GM21526 (cell line): ENCODE measurements around the gene FBN3.
"Not testable (repeated sequence)": the region's sequence is repeated elsewhere in the genome, so short reads cannot be mapped to it uniquely, and the experiment has no call there.

Experiments
- ATAC-seq: cut with Tn5 transposase; IDR thresholded peaks from one replicate; pipeline ENCODE4 v1.9.1; 2021; ENCODE audit warnings: moderate library complexity; ENCODE audit not compliant: unreplicated experiment, low FRiP score

Gene FBN3

DNA sequence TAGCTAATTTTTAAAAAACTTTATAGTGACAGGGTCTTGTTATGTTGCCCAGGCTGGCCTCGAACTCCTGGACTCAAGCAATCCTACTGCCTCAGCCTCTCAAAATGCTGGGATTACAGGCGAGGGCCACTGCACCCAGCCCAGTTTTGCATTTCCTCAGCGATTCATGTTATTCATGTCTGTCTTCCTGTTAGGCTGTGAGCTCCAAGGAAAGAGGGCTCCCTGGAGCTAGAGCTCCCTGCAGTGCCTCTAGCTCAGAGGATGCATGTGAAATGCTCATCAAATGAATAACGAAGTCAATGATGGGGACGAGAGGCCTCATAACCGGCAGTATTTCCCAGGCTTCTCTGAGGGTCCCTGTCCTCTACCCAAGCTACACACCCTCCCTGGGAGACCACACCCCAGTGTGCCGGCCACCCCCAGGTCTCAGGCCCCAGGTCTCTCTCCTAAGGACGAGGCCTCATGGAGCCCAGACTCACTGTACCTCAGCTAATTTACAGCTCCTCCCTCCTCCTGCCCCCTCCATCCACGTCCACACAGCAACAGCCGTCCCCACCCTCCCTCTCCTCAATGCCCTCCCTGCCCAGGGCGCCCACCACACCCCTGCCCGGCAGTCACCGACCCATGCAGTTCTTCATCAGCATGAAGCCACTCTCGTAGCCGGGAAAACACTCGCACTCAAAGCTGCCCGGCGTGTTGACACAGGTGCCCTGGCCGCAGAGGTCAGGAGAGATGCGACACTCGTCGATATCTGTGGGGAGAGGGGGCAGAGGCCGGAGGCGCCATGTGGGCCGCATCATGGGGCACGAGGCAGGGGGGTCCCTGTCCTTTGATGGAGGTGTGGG lies 28.5 kb downstream of the FBN3 start:
- ATAC-seq = no peak

DNA sequence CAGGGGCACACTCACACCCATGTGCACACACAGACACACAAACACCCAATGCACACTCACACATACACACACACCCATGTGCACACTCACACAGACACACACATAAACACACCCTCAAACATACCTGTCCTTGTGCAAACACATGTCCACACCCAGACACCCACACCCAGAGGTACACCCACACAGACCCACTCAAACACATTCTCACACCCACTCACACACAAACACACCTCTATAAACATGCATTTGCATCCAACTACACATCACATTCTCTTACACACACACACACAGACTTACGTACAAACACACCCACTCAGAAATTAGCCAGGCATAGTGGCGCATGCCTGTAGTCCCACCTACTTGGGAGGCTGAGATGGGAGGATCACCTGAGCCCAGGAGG lies 31.4 kb downstream of the FBN3 start:
- no peak for ATAC-seq

DNA sequence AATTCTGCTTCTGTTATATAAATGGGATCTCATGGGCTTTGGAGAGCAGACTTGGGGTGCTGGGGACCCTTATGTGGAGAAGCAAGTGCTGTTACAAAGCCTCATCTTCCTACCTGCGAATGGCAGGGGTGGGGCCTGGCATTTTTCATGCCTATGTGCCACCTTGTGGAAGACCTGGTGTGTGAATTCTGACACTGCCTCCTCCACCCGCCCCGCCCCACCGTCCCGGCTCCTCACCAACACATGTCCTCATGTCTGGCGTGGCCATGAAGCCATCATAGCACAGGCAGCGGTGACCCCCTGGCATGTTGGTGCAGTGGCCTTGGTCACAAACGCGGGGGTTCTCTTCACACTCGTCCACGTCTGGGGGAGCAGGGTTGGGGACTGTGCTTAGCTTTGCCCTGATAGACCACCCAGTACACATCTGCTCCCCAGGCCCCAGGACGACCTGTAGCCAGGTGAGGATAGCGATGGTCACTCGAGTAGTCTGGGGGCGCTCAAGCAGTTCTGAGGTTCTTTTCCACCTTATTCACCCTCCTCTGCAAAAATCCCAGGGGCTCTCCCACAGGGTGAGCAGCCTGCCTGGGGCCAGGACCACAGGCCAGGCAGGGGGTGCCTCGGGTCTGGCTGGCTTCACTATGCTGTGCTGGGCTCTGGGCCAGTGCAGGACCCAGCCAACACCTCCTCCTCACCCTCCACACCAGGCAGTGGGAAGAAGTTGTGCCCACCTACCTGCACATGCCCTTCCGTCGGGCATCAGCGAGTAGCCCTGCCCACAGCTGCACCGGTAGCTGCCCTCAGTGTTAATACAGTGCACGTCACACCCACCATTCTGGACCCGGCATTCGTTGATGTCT lies 32.7 kb downstream of the FBN3 start:
- no peak for ATAC-seq

DNA sequence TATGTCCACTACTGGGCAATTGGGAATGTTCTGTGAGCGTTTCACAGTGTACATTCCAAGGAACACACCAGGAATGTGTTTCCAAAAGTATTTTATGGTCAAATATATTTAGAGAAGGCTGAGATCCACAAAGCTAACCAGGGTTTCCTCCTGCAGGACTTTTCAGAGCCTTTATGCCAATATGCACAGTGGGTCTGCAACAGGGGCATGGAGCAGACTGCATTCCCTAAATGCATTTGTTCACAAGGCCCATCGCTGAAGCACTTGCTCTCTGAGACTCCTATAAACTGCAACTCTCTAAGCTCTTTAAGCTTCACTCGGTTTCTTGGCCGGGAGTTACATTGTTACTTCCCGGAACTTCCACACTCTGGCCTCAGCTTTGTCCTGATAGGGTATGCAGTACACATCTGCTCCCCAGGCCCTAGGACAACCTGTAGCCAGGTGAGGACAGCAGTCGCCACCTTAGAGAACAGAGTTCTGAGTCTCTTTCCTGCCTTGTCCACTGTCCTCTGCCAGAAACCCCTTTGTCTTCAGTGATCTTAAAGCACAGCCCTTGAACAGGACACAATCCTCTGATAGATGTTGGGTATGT lies 33.5 kb downstream of the FBN3 start:
- ATAC-seq = no peak

DNA sequence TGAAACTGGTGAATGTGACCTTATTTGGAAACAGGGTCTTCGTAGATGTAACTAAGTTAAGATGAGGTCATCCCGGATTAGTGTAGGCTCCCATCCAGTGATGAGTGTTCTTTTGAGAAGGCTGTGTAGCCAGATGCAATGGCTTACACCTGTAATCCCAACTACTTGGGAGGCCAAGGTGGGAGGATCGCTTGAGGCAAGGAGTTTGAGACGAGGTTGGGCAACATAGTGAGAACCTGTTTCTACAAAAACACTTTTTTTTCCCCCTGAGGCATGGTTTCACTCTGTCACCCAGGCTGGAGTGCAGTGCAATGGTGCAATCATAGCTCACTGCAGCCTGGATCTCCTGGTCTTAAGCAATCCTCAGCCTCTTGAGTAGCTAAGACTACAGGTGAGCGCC lies 36.4 kb downstream of the FBN3 start:
- no peak for ATAC-seq

DNA sequence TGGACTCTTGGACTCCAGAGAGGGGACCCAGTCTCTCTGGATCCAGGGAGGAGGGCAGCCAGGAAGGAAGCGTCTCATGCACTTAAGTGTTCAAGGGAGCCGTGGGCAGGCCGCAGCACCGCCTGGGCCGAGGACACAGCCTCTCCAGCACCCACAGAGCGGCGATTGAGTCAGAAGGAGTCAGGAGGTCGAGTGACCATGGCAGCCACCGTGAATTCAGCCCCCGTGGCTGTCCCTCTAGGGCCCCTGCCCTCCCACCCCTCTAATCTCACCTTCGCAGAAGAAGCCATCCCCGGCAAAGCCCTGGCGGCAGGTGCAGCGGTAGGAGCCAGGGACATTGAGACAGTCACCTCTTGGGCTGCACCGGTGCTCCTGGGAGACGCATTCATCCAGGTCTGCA lies 38.0 kb downstream of the FBN3 start:
- no peak for ATAC-seq

DNA sequence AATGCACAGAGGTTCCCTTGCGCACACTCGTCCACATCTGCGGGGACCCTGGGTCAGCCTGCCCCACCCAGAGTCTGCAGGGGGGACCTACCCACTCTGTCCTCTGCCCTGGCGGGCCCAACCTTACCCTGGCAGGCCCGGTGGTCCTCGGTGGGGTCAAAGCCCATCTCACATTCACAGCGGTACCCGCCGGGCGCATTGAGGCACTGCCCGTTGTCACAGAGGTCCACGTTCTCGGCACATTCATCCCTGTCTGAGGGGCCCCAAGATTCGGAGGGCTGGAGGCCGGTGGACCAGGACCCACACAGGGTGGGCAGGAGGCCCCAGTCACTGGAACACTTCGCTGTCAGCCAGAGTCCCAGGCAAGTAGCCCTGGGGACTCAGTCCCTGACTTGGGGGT lies 38.5 kb downstream of the FBN3 start:
- no peak for ATAC-seq

DNA sequence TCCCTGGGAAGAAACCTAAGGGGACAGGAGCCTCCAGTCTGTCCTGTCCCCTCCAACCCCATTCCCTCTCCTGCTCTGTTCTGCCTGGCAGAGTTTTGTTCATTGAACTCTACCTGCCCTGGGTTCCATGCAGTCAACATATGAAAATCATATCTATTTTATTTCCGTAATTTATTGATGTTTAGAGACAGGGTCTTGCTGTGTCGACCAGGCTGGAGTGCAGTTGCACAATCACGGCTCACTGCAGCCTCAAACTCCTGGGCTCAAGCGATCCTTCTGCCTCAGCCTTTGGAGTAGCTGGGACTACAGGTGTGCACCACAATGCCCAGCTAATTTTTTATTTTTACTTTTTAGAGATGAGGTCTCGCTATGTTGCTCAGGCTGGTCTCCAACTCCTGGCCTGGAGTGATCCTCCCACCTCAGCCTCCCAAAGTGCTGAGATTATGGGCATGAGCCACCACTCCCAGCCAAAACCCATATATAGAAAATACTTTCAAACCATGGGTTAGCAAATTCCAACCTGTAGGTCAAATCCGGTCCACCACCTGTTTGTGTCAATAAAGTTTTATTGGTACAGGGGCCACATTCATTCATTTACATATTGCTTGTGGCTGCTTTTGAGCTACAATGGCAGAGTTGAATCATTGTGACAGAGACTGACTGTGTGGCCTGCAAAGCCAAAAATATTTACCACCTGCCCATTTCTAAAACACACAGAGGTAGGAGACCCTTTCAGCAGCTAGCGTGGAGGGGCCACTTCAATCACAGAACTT lies 39.3 kb downstream of the FBN3 start:
- no peak for ATAC-seq

DNA sequence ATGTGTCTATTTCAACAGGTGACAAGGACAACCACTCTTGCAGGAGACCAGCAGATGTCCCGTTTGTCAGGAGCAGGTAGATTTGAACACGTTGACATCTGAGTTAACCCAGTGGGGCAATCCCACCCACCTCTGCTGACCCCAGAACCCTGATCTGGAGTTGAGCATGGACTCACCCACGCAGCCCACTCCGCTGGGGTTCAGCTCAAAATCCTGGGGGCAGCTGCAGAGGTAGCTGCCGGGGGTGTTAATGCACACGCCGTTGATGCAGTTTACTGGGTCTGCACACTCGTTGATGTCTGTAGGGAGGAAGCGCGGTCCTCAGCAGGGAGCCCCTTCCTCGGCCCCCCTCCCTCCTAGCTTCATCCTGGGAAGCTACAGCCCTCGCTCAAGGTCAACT lies 39.9 kb downstream of the FBN3 start:
- ATAC-seq = no peak

DNA sequence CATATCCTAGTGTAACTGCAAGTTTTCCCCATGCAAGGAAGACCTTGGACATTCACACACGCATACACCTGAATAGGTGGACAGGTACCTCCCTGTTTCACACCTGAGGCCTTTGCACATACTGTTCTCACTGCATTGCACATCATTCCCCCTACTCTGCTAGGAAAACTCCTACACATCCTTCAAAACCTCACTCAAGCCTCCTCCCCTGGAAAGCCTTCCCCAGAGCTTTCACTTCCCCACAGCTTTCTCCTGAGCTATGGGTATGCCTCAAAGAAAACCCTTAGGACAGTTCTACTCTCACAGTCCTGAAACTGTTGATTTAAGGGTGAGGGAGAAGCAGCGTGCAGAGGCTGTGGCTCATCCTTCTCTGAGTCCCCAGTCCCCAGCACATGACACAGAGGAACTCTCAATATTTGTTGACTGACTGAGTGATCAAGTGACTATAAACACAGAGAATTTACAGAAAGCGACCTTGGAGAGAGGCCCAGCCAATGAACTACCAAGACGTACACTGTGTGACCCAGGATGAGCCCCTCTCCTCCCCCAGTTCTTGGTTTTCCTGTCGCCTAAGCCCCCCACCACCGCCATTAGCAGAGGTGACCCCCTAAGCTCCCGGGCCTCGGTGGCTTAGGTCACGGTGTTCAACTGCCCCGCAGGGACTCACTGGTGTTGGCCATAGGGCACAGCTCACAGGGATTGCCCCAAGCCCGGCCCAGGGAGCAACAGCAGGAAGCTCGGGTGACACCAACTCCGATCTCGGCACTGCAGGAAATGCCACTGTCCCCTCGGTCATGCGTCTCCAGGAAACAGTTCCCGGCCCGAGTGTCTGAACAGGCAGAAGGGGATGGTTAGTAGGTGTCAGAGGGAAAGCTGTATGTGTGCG lies 40.6 kb downstream of the FBN3 start:
- no peak for ATAC-seq

DNA sequence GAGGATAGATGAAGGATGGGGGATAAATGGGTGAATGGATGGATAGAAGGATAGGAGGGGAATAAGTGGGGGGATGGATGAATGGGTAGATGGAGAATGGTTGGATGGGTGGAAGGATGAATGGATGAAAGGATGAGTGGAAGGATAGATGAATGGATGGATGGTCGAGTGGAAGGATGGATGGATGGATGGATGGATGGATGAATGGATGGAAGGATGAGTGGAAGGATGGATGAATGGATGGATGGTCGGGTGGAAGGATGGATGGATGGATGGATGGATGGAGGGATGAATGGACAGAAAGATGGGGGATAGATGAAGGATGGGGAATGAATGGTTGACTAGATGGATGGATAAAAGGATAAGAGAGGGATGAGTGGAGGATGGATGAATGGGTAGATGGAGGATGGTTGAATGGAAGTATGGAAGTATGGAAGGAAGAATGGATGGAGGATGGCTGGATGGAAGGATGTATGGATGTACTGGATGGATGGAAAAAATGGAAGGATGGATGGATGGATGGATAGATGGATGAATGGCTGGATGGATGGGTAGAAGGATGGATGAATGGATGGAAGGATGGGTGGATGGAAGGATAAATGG lies 42.0 kb downstream of the FBN3 start:
- ATAC-seq = no peak

DNA sequence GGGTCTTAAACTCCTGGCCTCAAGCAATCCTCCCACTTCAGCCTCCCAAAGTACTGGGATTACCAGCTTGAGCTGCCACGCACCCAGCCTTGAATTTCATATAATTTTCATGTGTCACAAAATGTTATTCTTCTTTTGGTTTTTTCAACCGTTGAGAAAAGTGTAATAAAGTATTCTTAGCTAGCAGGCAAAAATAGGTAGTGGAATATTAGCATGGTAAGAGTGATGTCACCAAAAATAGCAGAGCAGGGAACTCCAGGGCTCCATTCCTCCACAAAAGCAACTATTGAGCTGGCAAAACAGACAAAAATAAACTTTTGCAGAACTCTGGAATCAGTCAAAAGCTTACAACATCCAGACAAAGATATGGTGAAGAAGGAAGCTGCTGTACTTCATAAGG lies 43.9 kb downstream of the FBN3 start:
- ATAC-seq = no peak

DNA sequence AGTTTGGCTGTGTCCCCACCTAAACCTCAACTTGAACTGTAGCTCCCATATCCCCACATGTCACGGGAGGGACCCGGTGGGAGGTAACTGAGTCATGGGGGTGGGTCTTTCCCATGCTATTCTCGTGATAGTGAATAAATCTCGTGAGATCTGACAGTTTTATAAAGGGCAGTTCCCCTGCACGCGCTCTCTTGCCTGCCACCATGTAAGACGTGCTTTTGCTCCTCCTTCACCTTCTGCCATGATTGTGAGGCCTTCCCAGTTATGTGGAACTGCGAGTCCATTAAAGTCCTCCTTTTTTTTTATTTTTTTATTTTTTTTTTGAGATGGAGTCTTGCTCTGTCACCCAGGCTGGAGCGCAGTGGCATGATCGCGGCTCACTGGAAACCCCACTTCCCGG lies 47.5 kb downstream of the FBN3 start:
- ATAC-seq = not testable (repeated sequence)

DNA sequence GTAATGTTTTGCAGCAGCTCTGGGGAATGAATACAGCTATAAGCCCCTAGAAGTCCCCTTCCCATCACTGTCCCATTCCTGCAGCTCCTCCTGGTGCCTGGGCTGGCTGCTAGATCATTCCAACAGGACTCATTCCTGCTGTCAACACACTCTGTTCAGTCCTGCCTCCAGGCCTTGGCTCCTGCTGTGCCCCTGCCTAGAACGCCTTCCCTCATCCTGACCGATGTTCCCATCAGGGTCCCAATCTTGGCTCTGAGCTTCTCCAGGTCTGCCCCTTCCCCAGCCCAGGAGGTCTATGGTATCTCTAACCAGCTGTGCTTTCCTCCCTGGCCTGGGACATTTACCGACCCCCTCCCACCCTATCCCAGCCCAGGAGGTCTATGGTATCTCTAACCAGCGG lies 48.1 kb downstream of the FBN3 start:
- ATAC-seq = no peak

DNA sequence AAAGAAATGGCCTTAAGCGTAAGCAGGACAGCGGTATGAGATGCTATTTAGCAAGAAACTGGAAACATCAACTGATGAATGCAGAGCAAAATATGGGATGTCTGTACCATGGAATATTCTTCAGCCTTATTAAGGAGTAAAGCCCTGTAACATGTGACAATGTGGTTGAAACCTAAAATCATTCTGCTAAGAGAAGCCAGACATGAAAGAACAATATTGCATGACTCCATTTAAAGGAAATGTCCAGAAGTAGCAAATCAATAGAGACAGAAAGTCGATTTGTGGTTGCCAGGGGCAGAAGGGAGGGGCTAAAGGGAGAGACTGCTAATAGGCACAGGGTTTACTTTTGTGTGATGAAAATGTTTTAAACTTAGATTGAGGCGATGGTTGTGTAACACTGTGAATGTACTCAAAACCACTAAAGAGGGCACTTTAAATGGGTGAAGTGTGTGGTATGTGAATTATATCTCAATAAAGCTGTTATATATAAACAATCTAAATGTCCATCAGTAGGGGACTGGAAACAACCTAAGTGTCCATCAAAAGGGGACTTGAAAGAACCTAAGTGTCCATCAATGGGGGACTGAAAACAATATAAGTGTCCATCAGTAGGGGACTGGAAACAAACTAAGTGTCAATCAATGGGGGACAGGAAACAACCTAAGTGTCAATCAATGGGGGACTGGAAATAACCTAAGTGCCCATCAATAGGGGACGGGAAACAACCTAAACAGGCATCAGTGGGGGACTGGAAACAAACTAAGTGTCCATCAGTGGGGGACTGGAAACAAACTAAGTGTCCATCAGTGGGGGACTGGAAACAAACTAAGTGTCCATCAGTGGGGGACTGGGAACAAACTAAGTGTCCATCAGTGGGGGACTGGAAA lies 51.5 kb downstream of the FBN3 start:
- no peak for ATAC-seq

DNA sequence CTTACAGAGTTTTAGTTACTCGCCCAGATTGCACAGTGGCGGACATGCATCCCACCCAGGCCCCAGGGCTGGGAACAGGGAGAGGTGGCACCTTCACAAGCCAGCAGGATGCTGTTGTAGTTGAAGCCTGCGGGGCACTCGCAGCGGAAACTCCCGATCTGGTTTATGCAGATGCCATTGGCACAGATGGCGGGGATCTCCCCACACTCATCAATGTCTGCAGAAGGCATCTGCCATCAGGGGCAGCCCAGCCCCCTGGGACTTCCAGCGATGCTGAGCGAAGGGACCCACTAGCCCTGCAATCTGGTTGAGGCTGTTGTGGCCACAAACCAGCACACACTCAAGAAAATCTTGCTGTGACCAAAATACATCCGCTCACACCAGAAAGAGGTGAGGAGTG lies 52.2 kb downstream of the FBN3 start:
- no peak for ATAC-seq

DNA sequence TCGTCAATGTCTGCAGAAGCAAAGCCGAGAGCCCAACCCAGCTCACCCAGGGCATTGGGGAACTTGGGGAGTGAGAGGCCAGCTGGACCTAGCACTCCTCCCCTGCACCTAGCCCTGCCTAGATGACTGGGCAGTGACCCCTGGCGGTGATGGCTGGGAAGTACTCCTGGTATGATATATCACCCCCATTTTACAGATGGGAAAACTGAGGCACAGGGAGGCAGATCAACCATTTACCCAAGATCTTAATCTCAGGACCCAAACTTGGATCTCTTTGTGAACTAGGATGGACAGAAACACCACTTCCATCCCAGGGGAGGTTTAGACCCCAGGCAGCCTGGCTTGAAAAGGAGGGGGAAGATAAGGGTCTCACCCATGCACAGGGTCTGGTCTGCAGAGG lies 53.3 kb downstream of the FBN3 start:
- no peak for ATAC-seq

DNA sequence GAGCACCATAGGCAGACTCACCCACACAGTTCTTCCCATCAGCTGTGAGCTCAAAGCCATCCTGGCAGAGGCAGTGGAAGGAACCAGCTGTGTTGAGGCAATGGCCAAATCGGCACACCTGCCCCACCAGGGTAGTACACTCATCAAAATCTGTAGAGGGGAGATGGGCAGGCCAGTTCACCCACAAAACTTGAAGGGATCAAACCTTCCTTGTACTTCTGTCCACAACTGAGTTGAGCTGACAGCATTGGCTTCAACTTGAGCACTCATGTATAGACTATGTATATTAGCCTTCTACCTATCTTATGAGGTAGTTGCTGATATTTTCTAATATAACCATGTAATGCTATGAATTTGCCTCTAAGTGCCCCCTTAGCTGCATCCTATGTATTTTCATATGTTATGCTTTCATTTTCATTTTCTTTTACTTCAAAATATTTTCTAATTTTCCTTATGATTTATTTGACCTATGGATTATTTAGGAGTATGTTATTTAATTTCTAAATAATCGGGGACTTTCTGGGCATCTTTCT lies 54.0 kb downstream of the FBN3 start:
- ATAC-seq = no peak
